Psoas muscle (tissue), 8 donors: ENCODE results near the gene CRYBB3. TPM values are rescaled to one million over a fixed set of nuclear protein-coding genes. Genes with fewer than 3 reads are reported as not detected.

Experiments used
- ATAC-seq, 4 donors: fragments of 200-7000 bp; cut with Tn5 transposase; one replicate each; pipeline ENCODE4 v1.9.1; 2020; ENCODE audit warnings: moderate library complexity in 3 of 4, mild to moderate bottlenecking in 2 of 4
- DNase-seq, 2 donors: peaks; one replicate each; pipeline ENCODE4 v3.0.0-alpha.2; 2020
- H3K27ac ChIP-seq: fragments of 200-600 bp; one replicate; pipeline ENCODE4 v1.8.0; 2022
- H3K27me3 ChIP-seq, 3 donors: fragments of 200-600 bp in 1 of 3; one replicate each; pipeline versions ENCODE4 v1.6.1 to v1.8.0; 2013 to 2022; ENCODE audit warnings: low read length in 2 of 3, mild to moderate bottlenecking in 2 of 3, moderate library complexity in 1 of 3; ENCODE audit not compliant: insufficient read depth in 3 of 3
- H3K36me3 ChIP-seq, 2 donors: fragments of 200-600 bp in 1 of 2; one replicate each; pipeline versions ENCODE4 v1.6.1 to v1.8.0; 2013 to 2022; ENCODE audit warnings: low read depth in 1 of 2, mild to moderate bottlenecking in 1 of 2, moderate library complexity in 1 of 2; ENCODE audit not compliant: insufficient read depth in 1 of 2
- H3K4me1 ChIP-seq: fragments of 200-600 bp; one replicate; pipeline ENCODE4 v1.8.0; 2022
- H3K4me3 ChIP-seq: fragments of 200-600 bp; one replicate; pipeline ENCODE4 v1.8.0; 2022; ENCODE audit warnings: mild to moderate bottlenecking
- H3K9me3 ChIP-seq: fragments of 200-600 bp; one replicate; pipeline ENCODE4 v1.8.0; 2022
- CTCF ChIP-seq: fragments of 200-600 bp; IDR thresholded peaks from one replicate; pipeline ENCODE4 v1.8.0; 2022; ENCODE audit warnings: antibody characterized with exemption
- whole genome bisulfite sequencing, 3 donors: extraction: QIAGEN DNeasy Blood & Tissue Kit; methylation state at CpG; one replicate each; pipeline versions ENCODE4 v1.1.6 to v1.1.7; 2013; 5-methylcytosine and 5-hydroxymethylcytosine counted together
- intact Hi-C, 2 donors: fragments of 100-400 bp; cut with DNase I; formaldehyde crosslinking; loops; one replicate each; pipeline versions ENCODE4 v1.11.0 to v1.14.2; 2022
- polyA plus RNA-seq, 3 donors: library from polyadenylated mRNA; stranded (reverse); fragments of 200-250 nt; gene quantifications; one replicate each; pipeline ENCODE4 v1.2.3, GENCODE V29; 2013
- total RNA-seq, 4 donors: library from RNA; stranded (reverse); fragmentation: NEBNext Ultra II Directional in 2 of 4; extraction: Animal tissue kit (Norgen Biotek cat#: 25700) in 2 of 4; gene quantifications; one replicate each; pipeline versions ENCODE4 v1.2.1 to v1.2.4, GENCODE V29; 2021 to 2023
- donor health status: healthy with polysubstance abuse.
- donor health status: DM: no; HTN: no; CAD: no; lungs with moderate emphysema.
- donor health status: Bipolar disorder and iron deficiency.
- donor health status: healthy.
- donor health status: DM: yes; HTN: yes; CAD: no.
- donor health status: DM: no; HTN: no; CAD: no.
- donor health status: DM: no; HTN: no; CAD: no.
- donor health status: DM: yes; HTN: yes; CAD: no.

The CRYBB3 gene
- total and polyA plus RNA-seq, 7 donors = 0.07 to 0.68 (median 0.30) TPM; not detected in 3

GRCh38 chr22:25207553-25208157 is 8.0 kb downstream of the CRYBB3 start:
- TF ChIP-seq CTCF = no peak
- intact Hi-C loops = no loop called here
- DNase-seq = no peak
- Histone ChIP-seq H3K27me3 (no peaks in the 10 kb centered on the region), H3K4me3 (no peak overlapping the region), H3K36me3 (peaks cover 0 to 6% of the 10 kb centered on the region in 2 donors), H3K9me3 (no peaks in the 10 kb centered on the region), H3K4me1 (no peaks in the 10 kb centered on the region), H3K27ac (no peak overlapping the region)
- ATAC-seq = no peak
- WGBS, 3 donors = 44 to 80% (median 50%) methylated on average over 2 of the region's 2 CpGs

GRCh38 chr22:25208328-25208727 is 8.7 kb downstream of the CRYBB3 start:
- intact Hi-C loops = no loop called here
- H3K27ac ChIP-seq = no peak overlapping the region
- H3K27me3 ChIP-seq = no peaks in the 10 kb centered on the region
- H3K9me3 ChIP-seq = no peaks in the 10 kb centered on the region
- no peak overlapping the region for H3K4me3 ChIP-seq
- DNase-seq (no peak), ATAC-seq (no peak)
- TF ChIP-seq CTCF = no peak
- H3K4me1 ChIP-seq = no peaks in the 10 kb centered on the region
- no peaks in the 10 kb centered on the region for H3K36me3 ChIP-seq
- WGBS, 3 donors = 62 to 88% (median 65%) methylated on average over 2 of the region's 2 CpGs

GRCh38 chr22:25208743-25209505 is 9.3 kb downstream of the CRYBB3 start:
- intact Hi-C loops = no loop called here
- WGBS, 3 donors = 73 to 78% (median 76%) methylated on average over 16 to 17 of the region's 17 CpGs
- H3K36me3 ChIP-seq = no peaks in the 10 kb centered on the region
- no peaks in the 10 kb centered on the region for H3K27me3 ChIP-seq
- no peak overlapping the region for H3K27ac ChIP-seq
- H3K4me1 ChIP-seq = no peaks in the 10 kb centered on the region
- H3K9me3 ChIP-seq = no peaks in the 10 kb centered on the region
- DNase-seq (no peak), ATAC-seq (no peak)
- no peak for TF ChIP-seq CTCF
- no peak overlapping the region for H3K4me3 ChIP-seq

GRCh38 chr22:25210793-25211192 is 11.1 kb downstream of the CRYBB3 start:
- Histone ChIP-seq H3K4me1 (no peaks in the 10 kb centered on the region), H3K36me3 (no peaks in the 10 kb centered on the region), H3K27ac (no peak overlapping the region), H3K4me3 (no peak overlapping the region), H3K9me3 (no peaks in the 10 kb centered on the region), H3K27me3 (no peaks in the 10 kb centered on the region)
- TF ChIP-seq CTCF = no peak
- intact Hi-C loops = no loop called here
- 46 to 50% (median 48%) methylated on average over 3 of the region's 3 CpGs for WGBS, 3 donors
- DNase-seq = no peak
- ATAC-seq = no peak
